Left ventricle myocardium inferior (tissue), 1 donor: ENCODE data around the gene IFNL2. TPM values are rescaled to one million over a fixed set of nuclear protein-coding genes. Genes with fewer than 3 reads are reported as not detected.

Experiments
- DNase-seq: peaks from one replicate; pipeline ENCODE4 v3.0.0-alpha.2; 2020
- H3K27ac ChIP-seq: fragments of 200-600 bp; replicated peaks from 2 replicates; pipeline ENCODE4 v1.8.0; 2021
- H3K27me3 ChIP-seq: fragments of 200-600 bp; 2 replicates; pipeline ENCODE4 v1.8.0; 2021; ENCODE audit warnings: low read depth
- H3K36me3 ChIP-seq: fragments of 200-600 bp; 2 replicates; pipeline ENCODE4 v1.8.0; 2021
- H3K4me1 ChIP-seq: fragments of 200-600 bp; 2 replicates; pipeline ENCODE4 v1.8.0; 2021
- H3K4me3 ChIP-seq: fragments of 200-600 bp; 2 replicates; pipeline ENCODE4 v1.8.0; 2021; ENCODE audit warnings: mild to moderate bottlenecking, moderate library complexity
- H3K9me3 ChIP-seq: fragments of 200-600 bp; replicated peaks from 2 replicates; pipeline ENCODE4 v1.8.0; 2021
- intact Hi-C: fragments of 100-400 bp; cut with micrococcal nuclease; formaldehyde crosslinking; loops from one replicate; pipeline ENCODE4 v1.11.0; 2022
- total RNA-seq: library from RNA; stranded (reverse); fragmentation: NEBNext Ultra II Directional; extraction: Animal tissue kit (Norgen Biotek cat#: 25700); gene quantifications from one replicate; pipeline ENCODE4 v1.2.1, GENCODE V29; 2021
- TF ChIP-seq, protein P1 (sequence below): fragments of 200-600 bp; IDR thresholded peaks from 2 replicates; pipeline ENCODE4 v1.8.0; 2021; ENCODE audit warnings: antibody characterized with exemption, mild to moderate bottlenecking, borderline replicate concordance
- donor health status: DM: no; HTN: yes; CAD: no; lungs with severe emphysema.

Gene IFNL2
- total RNA-seq, 1 donor from 2014 or later = not detected

DNA sequence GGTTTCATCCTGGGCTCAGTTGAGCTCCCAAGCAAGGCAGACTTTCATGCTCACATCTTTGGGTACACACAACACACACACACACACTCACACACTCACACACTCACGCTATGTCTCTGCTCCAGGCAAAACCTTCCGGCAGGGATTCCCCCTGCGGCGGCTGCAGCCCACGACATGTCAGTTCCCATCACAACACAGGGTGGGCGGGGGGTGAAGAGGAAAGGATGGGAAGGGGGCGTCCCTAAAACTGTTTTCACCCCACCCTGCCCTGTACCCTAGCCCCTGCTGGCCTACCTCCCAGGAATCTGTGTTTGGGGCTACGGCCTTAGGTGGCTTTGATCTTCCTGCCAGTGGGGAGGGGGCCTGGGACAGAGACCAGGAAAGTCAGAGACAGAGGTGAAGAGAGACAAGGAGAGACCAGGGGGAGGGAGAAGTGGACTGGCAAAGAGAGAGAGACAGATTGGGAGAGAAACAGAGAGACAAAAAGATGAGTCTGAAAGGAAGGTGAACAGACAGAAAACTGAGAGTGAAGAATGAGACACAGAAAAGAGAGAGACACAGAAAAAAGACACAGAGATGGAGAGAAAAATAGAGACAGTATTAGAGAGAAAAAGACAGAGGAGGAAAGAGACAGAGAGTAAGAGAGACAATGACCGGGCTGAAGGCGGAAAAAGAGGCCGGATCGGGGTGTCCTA lies 48.6 kb downstream of the IFNL2 start:
- intact Hi-C loops = no loop called here
- no peak for DNase-seq
- Histone ChIP-seq H3K27ac (no peak overlapping the region), H3K4me3 (no peak overlapping the region), H3K4me1 (peaks cover 5% of the 10 kb centered on the region), H3K27me3 (peaks cover 27% of the 10 kb centered on the region), H3K9me3 (no peaks in the 10 kb centered on the region), H3K36me3 (no peaks in the 10 kb centered on the region)
- TF ChIP-seq, protein P1, sequence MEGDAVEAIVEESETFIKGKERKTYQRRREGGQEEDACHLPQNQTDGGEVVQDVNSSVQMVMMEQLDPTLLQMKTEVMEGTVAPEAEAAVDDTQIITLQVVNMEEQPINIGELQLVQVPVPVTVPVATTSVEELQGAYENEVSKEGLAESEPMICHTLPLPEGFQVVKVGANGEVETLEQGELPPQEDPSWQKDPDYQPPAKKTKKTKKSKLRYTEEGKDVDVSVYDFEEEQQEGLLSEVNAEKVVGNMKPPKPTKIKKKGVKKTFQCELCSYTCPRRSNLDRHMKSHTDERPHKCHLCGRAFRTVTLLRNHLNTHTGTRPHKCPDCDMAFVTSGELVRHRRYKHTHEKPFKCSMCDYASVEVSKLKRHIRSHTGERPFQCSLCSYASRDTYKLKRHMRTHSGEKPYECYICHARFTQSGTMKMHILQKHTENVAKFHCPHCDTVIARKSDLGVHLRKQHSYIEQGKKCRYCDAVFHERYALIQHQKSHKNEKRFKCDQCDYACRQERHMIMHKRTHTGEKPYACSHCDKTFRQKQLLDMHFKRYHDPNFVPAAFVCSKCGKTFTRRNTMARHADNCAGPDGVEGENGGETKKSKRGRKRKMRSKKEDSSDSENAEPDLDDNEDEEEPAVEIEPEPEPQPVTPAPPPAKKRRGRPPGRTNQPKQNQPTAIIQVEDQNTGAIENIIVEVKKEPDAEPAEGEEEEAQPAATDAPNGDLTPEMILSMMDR = no peak

DNA sequence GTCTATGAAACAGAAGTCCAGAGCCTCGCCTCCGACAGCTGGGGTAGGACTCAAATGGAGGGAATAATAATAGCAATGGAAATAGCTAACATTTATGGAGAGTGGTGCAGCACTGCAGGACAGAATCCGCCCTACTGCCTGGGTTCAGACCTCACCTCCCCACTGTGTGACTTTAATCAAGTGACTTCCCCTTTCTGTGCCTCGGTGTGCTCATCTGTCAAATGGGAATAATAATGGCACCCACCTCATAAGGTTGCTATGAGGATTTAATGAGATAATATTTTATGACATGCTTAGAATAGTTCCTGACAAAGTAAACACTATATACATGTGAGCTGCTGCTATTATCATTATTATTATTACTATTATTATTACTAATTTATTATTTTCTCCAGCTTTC lies 49.3 kb downstream of the IFNL2 start:
- intact Hi-C loops = no loop called here
- Histone ChIP-seq H3K4me1 (peaks cover 5% of the 10 kb centered on the region), H3K27ac (no peak overlapping the region), H3K27me3 (peaks cover 21% of the 10 kb centered on the region), H3K36me3 (no peaks in the 10 kb centered on the region), H3K9me3 (no peaks in the 10 kb centered on the region), H3K4me3 (no peak overlapping the region)
- DNase-seq = no peak
- TF ChIP-seq, protein P1 = no peak

- intact Hi-C loops = no loop called here
- TF ChIP-seq, protein P1 = no peak
- Histone ChIP-seq H3K27me3 (peaks cover 21% of the 10 kb centered on the region), H3K9me3 (no peaks in the 10 kb centered on the region), H3K4me1 (peaks cover 5% of the 10 kb centered on the region), H3K36me3 (no peaks in the 10 kb centered on the region), H3K4me3 (no peak overlapping the region), H3K27ac (no peak overlapping the region)
- no peak for DNase-seq
Observed at GRCh38 chr19:39318071-39318470, 49.9 kb downstream of the IFNL2 start.

DNA sequence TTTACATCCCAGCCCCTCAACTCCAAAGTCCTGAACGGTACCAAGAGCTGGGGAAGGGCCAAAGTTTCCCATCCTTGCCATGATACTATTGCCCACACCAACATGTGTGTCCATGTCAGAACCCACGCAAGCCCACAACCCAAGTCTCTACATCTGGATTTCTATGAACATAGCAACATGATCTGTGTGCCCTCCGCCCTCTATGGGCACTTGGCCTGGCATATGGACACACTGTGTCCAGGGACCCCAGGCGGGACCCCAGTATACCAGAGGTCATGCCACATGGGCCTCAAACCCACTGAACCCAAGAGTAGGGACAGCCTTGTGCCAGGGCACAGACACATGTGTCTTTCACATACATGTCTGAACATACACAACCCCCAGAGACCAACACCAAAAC lies 50.5 kb downstream of the IFNL2 start:
- TF ChIP-seq, protein P1 = no peak
- no peaks in the 10 kb centered on the region for H3K36me3 ChIP-seq
- DNase-seq = no peak
- intact Hi-C loops = no loop called here
- no peak overlapping the region for H3K27ac ChIP-seq
- no peaks in the 10 kb centered on the region for H3K9me3 ChIP-seq
- peaks cover 5% of the 10 kb centered on the region for H3K4me1 ChIP-seq
- H3K4me3 ChIP-seq = no peak overlapping the region
- H3K27me3 ChIP-seq = peaks cover 21% of the 10 kb centered on the region

- intact Hi-C loops = no loop called here
- peaks cover 5% of the 10 kb centered on the region for H3K4me1 ChIP-seq
- H3K4me3 ChIP-seq = no peak overlapping the region
- no peak for DNase-seq
- H3K9me3 ChIP-seq = no peaks in the 10 kb centered on the region
- H3K27ac ChIP-seq = no peak overlapping the region
- peaks cover 21% of the 10 kb centered on the region for H3K27me3 ChIP-seq
- H3K36me3 ChIP-seq = no peaks in the 10 kb centered on the region
- TF ChIP-seq, protein P1 = no peak
Observed at GRCh38 chr19:39319098-39319891, 51.1 kb downstream of the IFNL2 start.

Other genes with a start within 250 kb of the IFNL2 start
- gene FBXO27, start 235.8 kb upstream of the IFNL2 start, total RNA-seq = 20.9 TPM
- not detected for gene ACP7, start 184.0 kb upstream of the IFNL2 start, total RNA-seq
- gene PAK4, start 142.6 kb upstream of the IFNL2 start, total RNA-seq = 17.0 TPM
- not detected for gene NCCRP1, start 71.4 kb upstream of the IFNL2 start, total RNA-seq
- gene SYCN, start 64.1 kb upstream of the IFNL2 start, total RNA-seq = not detected
- not detected for gene IFNL3, start 23.4 kb upstream of the IFNL2 start, total RNA-seq
- gene IFNL4, start 19.5 kb upstream of the IFNL2 start, total RNA-seq = not detected
- gene IFNL1, start 28.0 kb downstream of the IFNL2 start, total RNA-seq = not detected
- 0.08 TPM for gene LRFN1, start 52.5 kb downstream of the IFNL2 start, total RNA-seq
- gene GMFG, start 67.6 kb downstream of the IFNL2 start, total RNA-seq = 15.6 TPM
- 47.9 TPM for gene SAMD4B, start 74.0 kb downstream of the IFNL2 start, total RNA-seq
- gene PAF1, start 122.7 kb downstream of the IFNL2 start, total RNA-seq = 33.2 TPM
- gene MED29, start 123.0 kb downstream of the IFNL2 start, total RNA-seq = 25.7 TPM
- 34.8 TPM for gene ZFP36, start 138.5 kb downstream of the IFNL2 start, total RNA-seq
- gene PLEKHG2, start 144.3 kb downstream of the IFNL2 start, total RNA-seq = 14.1 TPM
- 1,107 TPM for gene RPS16, start 167.6 kb downstream of the IFNL2 start, total RNA-seq
- 91.4 TPM for gene SUPT5H, start 177.2 kb downstream of the IFNL2 start, total RNA-seq
- 73.8 TPM for gene TIMM50, start 212.4 kb downstream of the IFNL2 start, total RNA-seq
- not detected for gene DLL3, start 230.6 kb downstream of the IFNL2 start, total RNA-seq
- not detected for gene SELENOV, start 246.7 kb downstream of the IFNL2 start, total RNA-seq